ENCODE measurements around the gene ZNF800.
A peak's percentile ranks its signal among the peaks of the same experiment; 100 is the strongest.
"Not testable (repeated sequence)": the region's sequence is repeated elsewhere in the genome, so short reads cannot be mapped to it uniquely, and the experiment has no call there.

Gene ZNF800, protein sequence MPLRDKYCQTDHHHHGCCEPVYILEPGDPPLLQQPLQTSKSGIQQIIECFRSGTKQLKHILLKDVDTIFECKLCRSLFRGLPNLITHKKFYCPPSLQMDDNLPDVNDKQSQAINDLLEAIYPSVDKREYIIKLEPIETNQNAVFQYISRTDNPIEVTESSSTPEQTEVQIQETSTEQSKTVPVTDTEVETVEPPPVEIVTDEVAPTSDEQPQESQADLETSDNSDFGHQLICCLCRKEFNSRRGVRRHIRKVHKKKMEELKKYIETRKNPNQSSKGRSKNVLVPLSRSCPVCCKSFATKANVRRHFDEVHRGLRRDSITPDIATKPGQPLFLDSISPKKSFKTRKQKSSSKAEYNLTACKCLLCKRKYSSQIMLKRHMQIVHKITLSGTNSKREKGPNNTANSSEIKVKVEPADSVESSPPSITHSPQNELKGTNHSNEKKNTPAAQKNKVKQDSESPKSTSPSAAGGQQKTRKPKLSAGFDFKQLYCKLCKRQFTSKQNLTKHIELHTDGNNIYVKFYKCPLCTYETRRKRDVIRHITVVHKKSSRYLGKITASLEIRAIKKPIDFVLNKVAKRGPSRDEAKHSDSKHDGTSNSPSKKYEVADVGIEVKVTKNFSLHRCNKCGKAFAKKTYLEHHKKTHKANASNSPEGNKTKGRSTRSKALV

DNA sequence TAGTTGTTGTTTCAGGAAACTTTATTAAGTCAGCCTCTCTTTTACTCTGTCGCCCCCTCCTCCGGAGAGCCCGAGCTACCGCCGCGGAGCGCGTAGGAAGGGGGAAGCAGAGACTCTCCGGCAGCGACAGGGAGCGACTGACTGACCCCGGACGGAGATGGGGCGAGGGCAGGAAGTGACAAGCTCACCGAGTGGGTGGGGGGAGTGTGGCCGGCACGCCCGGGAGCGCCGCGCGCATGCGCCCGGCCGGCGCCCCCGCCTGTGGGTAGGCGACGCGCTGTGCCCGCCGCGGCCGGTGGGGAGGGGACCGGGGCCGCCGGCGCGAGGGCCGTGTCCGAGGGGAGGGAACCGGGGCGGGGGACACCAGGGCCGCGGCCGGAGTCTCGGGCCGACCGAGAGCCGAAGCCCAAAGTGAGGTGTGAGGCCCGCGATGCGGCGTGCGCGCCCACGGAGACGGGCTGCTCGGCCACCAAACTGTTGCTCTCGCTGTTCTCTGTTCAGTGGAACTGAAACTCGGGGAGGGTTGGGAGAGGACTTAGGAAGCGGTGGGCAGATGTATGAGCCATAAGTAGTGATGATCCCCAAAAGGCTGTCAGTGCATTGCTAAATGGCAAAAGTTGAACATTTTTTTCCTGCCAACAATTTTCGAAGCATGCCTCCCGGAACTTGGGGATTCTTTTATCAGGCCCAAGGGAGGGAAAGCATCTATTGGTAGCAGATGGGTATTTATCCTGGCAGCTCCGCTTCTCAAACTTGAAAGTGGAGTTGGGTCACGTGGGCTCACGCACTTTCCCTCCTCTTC is at the start of gene ZNF800:
Gene ZNF800, minus strand, starts transcription at position 143 of the 802 bp plus-strand sequence. CDS start 1,151 bp downstream, outside the sequence.
- H3K4me3 Mint-ChIP-seq: peak within 1 kb of the TSS; percentile 97
- H3K9me3 Mint-ChIP-seq: no peaks in the 10 kb centered on the region
- peaks cover 42% of the 10 kb centered on the region for H3K36me3 Mint-ChIP-seq (ENCODE audit: low read depth)
- peak within 1 kb of the TSS; percentile 96 for H3K27ac Mint-ChIP-seq
- H3K4me1 Mint-ChIP-seq (ENCODE audit: low read depth): peaks cover 67% of the 10 kb centered on the region
- no peaks in the 10 kb centered on the region for H3K27me3 Mint-ChIP-seq

- Mint-ChIP-seq H3K9me3 (no peaks in the 10 kb centered on the region), H3K27ac (no peak overlapping the region), H3K36me3 (ENCODE audit: low read depth) (no peaks in the 10 kb centered on the region)
Measured at GRCh38 chr7:127440206-127440605, 47.7 kb upstream of the ZNF800 start.

DNA sequence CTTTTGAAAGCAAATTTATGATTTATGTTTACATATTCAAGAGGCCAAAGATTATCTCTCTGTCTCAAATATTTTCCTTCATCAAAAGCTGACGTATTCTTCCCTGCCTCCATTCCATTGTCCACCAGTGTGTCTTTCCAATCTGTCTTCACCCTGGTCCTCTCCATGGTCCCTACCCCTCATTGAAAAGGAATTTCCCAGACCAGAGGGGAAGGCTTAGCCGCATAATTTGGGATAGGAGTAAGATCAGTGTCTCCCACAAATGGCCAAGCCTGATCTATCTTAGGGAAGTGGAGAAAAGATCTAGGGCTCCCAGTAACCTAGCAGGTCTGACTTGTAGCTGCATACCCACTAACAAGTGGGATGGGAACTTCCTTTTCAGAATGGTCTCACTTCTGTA is 46.3 kb upstream of the ZNF800 start:
- no peak overlapping the region for H3K27ac Mint-ChIP-seq
- H3K4me1 Mint-ChIP-seq (ENCODE audit: low read depth): no peaks in the 10 kb centered on the region
- no peaks in the 10 kb centered on the region for H3K36me3 Mint-ChIP-seq (ENCODE audit: low read depth)
- no peak overlapping the region for H3K4me3 Mint-ChIP-seq
- peaks cover 3% of the 10 kb centered on the region for H3K27me3 Mint-ChIP-seq
- no peaks in the 10 kb centered on the region for H3K9me3 Mint-ChIP-seq

More at GRCh38 chr7:127440206-127440605, 47.7 kb upstream of the ZNF800 start:
- peaks cover 3% of the 10 kb centered on the region for H3K27me3 Mint-ChIP-seq
- H3K4me3 Mint-ChIP-seq: no peak overlapping the region
- no peaks in the 10 kb centered on the region for H3K4me1 Mint-ChIP-seq (ENCODE audit: low read depth)

- Mint-ChIP-seq H3K27me3 (peaks cover 3% of the 10 kb centered on the region), H3K4me3 (no peak overlapping the region), H3K4me1 (ENCODE audit: low read depth) (no peaks in the 10 kb centered on the region), H3K36me3 (ENCODE audit: low read depth) (no peaks in the 10 kb centered on the region), H3K9me3 (no peaks in the 10 kb centered on the region), H3K27ac (no peak overlapping the region)
Measured at GRCh38 chr7:127437837-127438236, 45.3 kb upstream of the ZNF800 start.

DNA sequence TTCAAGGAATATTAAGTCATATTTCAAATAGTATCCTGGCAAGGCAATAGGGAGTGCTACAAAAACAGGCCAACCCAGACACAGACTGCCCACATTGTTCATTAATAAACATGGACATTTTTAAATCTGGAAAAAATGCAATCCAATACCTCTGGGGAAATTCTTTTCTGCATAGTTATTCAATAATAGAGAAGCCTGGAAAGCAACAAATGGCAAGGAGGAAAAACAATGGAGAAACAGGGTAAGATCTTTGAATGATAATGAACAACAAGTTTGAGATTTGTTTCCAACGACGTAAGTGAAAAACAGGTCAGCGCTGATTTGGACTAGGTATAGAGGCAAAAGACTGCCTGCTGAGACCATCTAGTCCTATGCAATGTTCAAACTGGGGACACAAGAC is 44.7 kb upstream of the ZNF800 start:
- Mint-ChIP-seq H3K36me3 (ENCODE audit: low read depth) (no peaks in the 10 kb centered on the region), H3K4me1 (ENCODE audit: low read depth) (no peaks in the 10 kb centered on the region), H3K4me3 (no peak overlapping the region), H3K9me3 (no peaks in the 10 kb centered on the region), H3K27me3 (peaks cover 3% of the 10 kb centered on the region), H3K27ac (no peak overlapping the region)

- not testable (repeated sequence) for H3K27me3 Mint-ChIP-seq; H3K36me3 Mint-ChIP-seq (ENCODE audit: low read depth); H3K27ac Mint-ChIP-seq; H3K4me3 Mint-ChIP-seq; H3K9me3 Mint-ChIP-seq
- H3K4me1 Mint-ChIP-seq (ENCODE audit: low read depth): peaks cover 15% of the 10 kb centered on the region
Measured at GRCh38 chr7:127429281-127429680, 36.8 kb upstream of the ZNF800 start.

GRCh38 chr7:127419196-127419595 is 26.7 kb upstream of the ZNF800 start:
- H3K4me1 Mint-ChIP-seq (ENCODE audit: low read depth): peaks cover 34% of the 10 kb centered on the region
- no peak overlapping the region for H3K27ac Mint-ChIP-seq
- H3K36me3 Mint-ChIP-seq (ENCODE audit: low read depth): no peaks in the 10 kb centered on the region
- no peaks in the 10 kb centered on the region for H3K27me3 Mint-ChIP-seq
- H3K4me3 Mint-ChIP-seq: no peak overlapping the region
- H3K9me3 Mint-ChIP-seq: peaks cover 8% of the 10 kb centered on the region

- peaks cover 42% of the 10 kb centered on the region for H3K4me1 Mint-ChIP-seq (ENCODE audit: low read depth)
- H3K9me3 Mint-ChIP-seq: peaks cover 8% of the 10 kb centered on the region
- no peaks in the 10 kb centered on the region for H3K36me3 Mint-ChIP-seq (ENCODE audit: low read depth)
- no peaks in the 10 kb centered on the region for H3K27me3 Mint-ChIP-seq
- H3K27ac Mint-ChIP-seq: peak overlapping the region; percentile 46
- no peak overlapping the region for H3K4me3 Mint-ChIP-seq
Measured at GRCh38 chr7:127418459-127418858, 26.0 kb upstream of the ZNF800 start.

DNA sequence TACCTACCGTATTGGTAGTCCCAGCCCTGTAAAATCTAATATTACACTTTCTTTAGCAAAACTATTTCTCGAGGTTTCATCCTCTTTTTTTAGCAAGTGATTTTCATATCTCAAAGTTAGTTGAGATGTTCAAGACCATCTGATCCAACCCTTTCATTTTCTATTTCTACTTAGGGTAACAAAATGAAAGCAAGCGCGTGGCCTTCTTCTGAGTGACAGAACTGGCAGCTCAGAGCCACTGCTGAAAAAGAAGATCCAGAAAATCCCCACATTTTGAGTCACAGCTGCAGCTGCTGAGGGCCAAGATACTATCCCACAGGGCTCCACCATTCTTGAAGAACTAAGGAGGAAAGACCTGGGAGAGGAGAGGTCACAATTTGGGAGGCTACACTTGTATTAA is 24.8 kb upstream of the ZNF800 start:
- Mint-ChIP-seq H3K36me3 (ENCODE audit: low read depth) (no peaks in the 10 kb centered on the region), H3K4me3 (peak overlapping the region; percentile 36), H3K27ac (peak overlapping the region; percentile 41), H3K4me1 (ENCODE audit: low read depth) (peaks cover 52% of the 10 kb centered on the region), H3K9me3 (peaks cover 4% of the 10 kb centered on the region), H3K27me3 (no peaks in the 10 kb centered on the region)

DNA sequence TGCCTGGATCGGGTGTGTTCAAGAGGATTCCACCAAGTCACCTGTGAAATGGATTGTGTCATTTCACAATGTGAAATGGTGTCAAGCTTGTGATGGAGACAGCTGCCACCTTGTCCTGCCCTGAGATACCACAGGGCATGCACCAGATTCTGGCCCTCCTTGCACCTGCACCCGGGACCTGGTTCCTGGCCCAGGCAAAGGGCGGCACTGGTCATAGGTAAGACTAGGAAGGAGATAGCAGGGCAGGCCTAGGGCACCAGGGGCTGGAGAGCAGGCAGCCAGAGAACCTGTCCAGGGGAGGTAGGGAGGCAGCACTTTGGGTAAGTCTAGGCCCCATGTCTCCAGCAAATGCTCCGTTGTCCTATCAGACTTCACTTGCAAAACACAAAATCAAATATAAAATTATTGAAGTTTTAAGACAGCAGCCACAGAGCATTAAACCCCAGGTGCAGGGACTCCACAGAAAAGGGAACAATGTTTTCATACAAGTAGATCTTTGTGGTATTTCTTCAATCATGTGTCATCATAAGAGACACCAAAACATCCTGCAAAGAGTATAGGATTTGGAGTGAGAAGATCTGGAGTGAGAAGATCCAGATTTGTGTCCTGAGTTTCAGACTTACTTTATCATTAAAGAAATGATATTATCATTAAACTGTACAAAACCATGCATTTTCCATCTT is 22.7 kb upstream of the ZNF800 start:
- H3K4me3 Mint-ChIP-seq: no peak overlapping the region

GRCh38 chr7:127413962-127414361 is 21.5 kb upstream of the ZNF800 start:
- H3K27ac Mint-ChIP-seq: peak overlapping the region; percentile 53
- H3K36me3 Mint-ChIP-seq (ENCODE audit: low read depth): no peaks in the 10 kb centered on the region
- peaks cover 67% of the 10 kb centered on the region for H3K4me1 Mint-ChIP-seq (ENCODE audit: low read depth)
- H3K9me3 Mint-ChIP-seq: peaks cover 7% of the 10 kb centered on the region
- peak overlapping the region; percentile 23 for H3K4me3 Mint-ChIP-seq
- H3K27me3 Mint-ChIP-seq: no peaks in the 10 kb centered on the region

More for the DNA sequence above, 22.7 kb upstream of the ZNF800 start:
- Mint-ChIP-seq H3K9me3 (peaks cover 7% of the 10 kb centered on the region), H3K4me1 (ENCODE audit: low read depth) (peaks cover 61% of the 10 kb centered on the region), H3K27me3 (no peaks in the 10 kb centered on the region), H3K36me3 (ENCODE audit: low read depth) (no peaks in the 10 kb centered on the region), H3K27ac (no peak overlapping the region)

DNA sequence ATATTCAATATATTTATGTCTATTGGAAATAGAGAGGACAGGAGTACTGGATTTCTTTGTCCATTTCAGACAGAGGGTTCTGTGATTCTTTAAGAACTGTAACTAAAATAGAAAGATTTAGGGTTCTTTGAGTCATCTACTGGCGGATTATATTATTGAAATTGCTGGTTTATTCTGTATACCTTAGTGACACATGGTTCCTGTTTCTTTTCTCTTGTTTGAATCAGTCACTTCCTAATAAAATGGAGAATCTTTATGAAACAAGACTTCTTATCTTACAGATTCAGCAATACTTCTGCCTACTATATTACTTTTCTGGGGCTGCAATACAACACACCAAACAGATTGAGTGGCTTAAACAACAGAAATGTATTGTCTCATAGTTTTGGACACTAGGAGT is 20.8 kb upstream of the ZNF800 start:
- no peak overlapping the region for H3K4me3 Mint-ChIP-seq
- peaks cover 4% of the 10 kb centered on the region for H3K9me3 Mint-ChIP-seq
- peaks cover 68% of the 10 kb centered on the region for H3K4me1 Mint-ChIP-seq (ENCODE audit: low read depth)
- H3K27ac Mint-ChIP-seq: no peak overlapping the region
- no peaks in the 10 kb centered on the region for H3K36me3 Mint-ChIP-seq (ENCODE audit: low read depth)
- no peaks in the 10 kb centered on the region for H3K27me3 Mint-ChIP-seq

DNA sequence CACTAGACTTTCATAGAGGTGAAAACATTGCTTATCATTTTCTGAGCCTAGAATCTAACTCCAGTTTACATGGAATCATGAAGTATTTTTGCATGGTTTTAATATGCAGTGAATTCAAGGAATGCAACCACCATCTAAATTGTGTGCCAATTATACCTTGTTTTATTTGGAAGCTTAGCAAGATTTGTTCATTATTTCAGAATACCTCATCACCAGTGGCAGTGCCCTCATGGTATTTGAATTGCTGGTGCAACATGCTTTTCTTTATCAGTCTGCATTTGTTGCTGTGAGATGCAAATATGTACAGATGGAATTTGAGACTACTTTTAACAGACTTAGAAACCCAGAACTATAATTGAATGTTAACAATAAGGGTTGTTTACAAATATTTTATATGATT is 18.7 kb upstream of the ZNF800 start:
- peaks cover 3% of the 10 kb centered on the region for H3K9me3 Mint-ChIP-seq

DNA sequence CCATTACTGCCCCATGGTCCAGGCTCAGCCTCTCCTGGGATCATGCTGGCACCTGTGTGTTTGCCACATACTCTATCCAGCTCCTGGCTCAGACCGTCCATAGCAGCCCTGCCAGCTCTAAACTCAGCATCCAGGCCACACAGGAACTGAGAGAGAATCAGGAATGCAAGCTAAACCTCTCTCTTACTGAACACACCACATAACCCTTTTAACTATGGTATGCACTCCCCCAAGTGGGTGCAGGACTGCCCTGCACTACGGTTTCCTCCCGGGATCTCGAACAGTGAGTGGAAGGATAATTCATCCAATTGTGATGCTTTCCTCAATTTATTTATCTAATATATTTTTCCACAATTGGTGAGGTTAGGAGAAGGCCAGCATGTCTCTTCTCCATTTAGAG is 17.1 kb upstream of the ZNF800 start:
- Mint-ChIP-seq H3K9me3 (peaks cover 3% of the 10 kb centered on the region), H3K4me3 (no peak overlapping the region), H3K36me3 (ENCODE audit: low read depth) (no peaks in the 10 kb centered on the region), H3K4me1 (ENCODE audit: low read depth) (peaks cover 42% of the 10 kb centered on the region), H3K27ac (no peak overlapping the region), H3K27me3 (no peaks in the 10 kb centered on the region)

More for the DNA sequence above, 18.7 kb upstream of the ZNF800 start:
- Mint-ChIP-seq H3K36me3 (ENCODE audit: low read depth) (no peaks in the 10 kb centered on the region), H3K27ac (no peak overlapping the region), H3K4me1 (ENCODE audit: low read depth) (peaks cover 50% of the 10 kb centered on the region), H3K27me3 (no peaks in the 10 kb centered on the region), H3K4me3 (no peak overlapping the region)

All from stimulated activated naive CD8-positive, alpha-beta T cell treated with anti-CD3 and anti-CD28 coated beads, Interleukin-15, Interleukin-2, amounts not matched to agents 100 ng/mL and 50 ng/mL, for 24 hours (primary cell).